SW 1271 (cell line): ENCODE data around the gene TRAF1.
"Not testable (repeated sequence)": the region's sequence is repeated elsewhere in the genome, so short reads cannot be mapped to it uniquely, and the experiment has no call there.

Source experiments
- DNase-seq, 2 experiments: peaks; one replicate each; lab custom pipeline; 2025; lab: John Stamatoyannopoulos, UW

TRAF1 gene, protein sequence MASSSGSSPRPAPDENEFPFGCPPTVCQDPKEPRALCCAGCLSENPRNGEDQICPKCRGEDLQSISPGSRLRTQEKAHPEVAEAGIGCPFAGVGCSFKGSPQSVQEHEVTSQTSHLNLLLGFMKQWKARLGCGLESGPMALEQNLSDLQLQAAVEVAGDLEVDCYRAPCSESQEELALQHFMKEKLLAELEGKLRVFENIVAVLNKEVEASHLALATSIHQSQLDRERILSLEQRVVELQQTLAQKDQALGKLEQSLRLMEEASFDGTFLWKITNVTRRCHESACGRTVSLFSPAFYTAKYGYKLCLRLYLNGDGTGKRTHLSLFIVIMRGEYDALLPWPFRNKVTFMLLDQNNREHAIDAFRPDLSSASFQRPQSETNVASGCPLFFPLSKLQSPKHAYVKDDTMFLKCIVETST

DNA sequence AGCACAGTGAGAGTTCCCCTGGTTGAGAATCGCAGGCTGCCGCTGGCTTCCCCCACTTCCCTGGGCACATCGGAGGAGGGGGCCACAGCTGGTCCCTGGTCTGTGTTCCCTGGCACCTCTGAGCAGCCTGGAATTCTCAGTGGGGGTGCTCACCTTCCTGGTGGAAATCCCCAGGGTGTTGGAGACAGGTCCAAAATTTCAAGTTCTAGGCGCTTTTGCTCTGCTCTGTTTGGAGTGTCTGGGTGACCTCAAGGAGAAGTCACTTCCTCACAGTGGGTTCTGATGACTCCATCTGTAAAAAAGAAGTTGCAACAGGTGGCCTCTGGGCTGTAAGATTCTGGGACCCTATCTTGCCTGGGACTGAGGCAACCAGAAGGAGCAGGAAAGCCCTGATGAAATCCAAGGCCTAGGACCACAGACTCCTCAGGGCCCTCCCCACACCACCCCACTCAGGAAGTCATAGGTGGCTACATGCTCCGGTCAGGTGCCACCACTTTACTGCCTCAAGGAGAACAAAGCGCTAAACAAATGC is at the start of gene TRAF1:
Gene TRAF1, minus strand, starts transcription at position 400 of the 532 bp plus-strand sequence. CDS start 721 bp downstream, outside the sequence.
- no peak for DNase-seq

DNA sequence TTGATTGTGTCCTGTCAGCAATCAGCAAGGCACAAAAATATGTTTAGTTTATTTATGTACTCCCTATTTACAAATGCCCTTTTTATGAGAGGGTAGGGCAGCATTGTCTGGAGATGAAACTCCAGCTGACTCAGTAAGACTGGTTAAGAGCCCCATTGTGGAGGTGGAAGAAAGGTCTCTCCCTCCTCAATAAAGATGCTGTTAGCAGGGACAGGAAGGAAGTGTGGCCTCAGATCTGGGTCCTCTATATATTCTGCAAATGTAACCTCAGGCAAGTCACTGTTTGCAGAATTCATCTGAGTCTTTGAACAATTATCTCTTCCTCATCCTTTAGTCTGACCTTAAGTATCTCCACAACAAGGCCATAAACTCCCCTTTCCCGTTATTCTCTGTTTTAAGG is 48.3 kb upstream of the TRAF1 start:
- no peak for DNase-seq

DNA sequence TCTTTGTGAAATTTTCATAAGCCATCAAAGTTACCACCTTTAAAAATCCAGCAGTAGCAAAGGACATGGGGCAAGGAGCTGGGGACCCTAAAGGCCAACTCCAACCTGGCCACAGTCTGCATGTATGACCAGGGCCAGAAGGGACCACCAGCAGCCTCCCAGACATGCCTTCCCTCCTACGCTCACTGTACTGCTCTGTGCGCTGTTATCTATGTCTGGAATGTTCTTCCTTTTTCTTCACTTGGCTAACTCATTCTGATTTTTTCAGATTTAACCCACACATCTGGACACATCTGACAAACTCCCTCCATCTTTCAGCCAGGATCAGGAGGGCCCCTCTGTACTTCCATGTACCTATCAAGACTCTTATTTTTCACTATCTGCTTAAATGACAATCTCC is 47.6 kb upstream of the TRAF1 start:
- no peak for DNase-seq

DNA sequence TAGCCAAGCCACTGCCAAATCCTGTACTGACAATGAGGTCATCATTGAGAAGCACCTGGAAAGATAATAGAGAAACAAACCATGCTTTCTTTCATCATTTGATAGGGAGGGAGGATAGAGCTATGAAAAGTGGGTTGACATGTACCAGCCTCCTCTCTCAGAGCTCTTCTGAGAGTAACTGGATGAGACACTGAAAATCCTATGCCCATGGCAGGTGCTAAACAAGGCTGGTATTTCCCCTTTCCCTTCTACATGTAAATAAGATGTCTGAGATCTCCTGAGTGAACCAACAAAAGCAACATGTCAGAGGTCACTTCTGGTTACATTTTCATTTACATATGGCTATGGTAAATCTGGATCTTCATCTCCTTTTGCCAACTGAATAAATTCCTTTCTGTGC is 45.3 kb upstream of the TRAF1 start:
- no peak for DNase-seq

DNA sequence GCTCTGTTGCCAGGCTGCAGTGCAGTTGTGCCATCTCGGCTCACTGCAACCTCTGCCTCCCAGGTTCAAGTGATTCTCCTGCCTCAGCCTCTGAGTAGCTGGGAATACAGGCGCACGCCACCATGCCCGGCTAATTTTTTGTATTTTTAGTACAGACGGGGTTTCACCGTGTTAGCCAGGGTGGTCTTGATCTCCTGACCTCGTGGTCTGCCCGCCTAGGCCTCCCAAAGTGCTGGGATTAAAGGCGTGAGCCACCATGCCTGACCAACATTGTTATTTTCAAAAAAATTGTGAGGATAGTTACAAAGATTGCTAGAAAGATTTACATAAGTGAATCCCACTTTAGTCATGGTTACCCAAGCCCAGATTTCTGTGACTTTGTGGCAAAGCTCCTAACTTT is 44.9 kb upstream of the TRAF1 start:
- not testable (repeated sequence) for DNase-seq

DNA sequence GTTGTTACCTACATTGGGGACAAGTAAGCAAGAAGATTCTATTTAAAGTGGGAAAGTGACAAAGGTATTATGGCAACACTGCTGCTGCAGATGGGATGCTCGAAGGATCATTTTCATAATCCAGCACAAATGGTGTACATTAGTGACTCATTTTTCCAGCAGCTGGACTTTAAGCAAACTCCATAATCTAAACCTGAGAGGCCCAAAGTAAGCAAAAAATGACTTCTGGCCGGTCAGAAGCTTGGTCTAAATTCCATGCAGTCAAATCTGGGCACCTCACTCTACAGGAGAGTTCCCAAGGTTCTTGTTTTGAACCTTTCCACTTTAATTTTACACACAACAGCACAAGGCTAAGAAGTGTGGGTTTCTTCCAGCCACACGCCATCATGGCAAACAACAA is 43.6 kb upstream of the TRAF1 start:
- DNase-seq, result no peak

DNA sequence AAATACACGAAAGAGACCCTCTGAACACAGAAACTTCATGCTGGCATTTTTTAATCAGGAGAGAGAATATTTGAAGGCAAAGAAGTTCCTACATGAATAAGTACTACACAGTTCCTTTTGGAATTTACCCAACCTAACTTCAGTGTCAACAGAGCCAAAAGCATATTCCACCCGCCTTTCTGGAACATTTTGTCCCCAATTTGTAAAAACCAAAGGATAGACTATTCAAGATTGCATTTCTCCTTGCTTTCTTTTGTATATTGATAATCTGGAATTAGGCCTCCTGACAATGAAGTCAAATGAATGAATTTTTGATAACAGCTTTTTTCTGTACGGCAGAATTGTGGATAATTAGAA is 39.4 kb upstream of the TRAF1 start:
- no peak for DNase-seq

DNA sequence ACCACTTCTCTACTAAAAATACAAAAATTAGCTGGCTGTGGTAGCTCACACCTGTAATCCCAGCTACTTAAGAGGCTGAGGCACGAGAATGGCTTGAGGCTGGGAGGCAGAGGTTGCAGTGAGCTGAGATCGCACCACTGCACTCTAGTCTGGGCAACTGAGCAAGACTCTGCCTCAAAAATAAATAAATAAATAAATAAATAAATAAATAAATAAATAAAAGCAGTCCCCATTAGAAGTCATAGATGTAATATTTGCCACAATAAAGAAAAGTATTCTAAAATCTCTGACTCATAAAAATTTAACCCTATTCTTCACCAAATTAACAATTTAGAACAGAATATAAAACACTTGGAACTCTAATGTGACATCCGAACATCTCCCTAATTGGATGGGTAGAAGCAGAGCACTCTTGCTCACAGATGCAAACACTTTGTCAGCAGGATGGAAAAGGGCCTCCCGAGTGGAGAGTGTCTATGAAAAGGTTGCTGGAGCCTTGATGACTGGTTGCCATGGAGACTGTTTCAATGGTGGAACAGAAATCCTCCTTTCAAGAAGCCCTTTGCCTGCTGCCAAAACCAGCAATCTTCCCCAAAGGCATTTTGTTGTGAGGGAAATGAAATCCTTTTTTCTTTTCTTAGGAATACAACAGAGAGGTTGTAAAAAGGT is 38.9 kb upstream of the TRAF1 start:
- DNase-seq, result no peak

DNA sequence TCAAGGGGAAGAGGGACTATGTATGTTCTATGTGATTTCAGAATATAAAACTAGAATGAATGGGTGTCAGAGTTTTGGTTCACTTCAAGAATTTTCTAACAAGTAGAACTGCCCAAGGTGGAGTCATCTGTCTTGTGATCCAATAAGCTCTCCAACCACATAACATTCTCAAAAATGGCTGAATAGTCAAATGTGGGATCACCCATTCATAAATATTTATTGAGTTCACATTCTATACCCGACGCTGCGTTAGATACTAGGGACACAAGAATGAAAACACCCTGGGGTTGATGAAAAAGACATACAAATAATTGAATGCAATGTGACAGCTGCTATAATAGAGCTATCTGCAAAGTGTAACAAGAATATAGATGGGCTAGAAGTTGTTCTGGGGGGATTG is 35.3 kb upstream of the TRAF1 start:
- DNase-seq, result no peak

DNA sequence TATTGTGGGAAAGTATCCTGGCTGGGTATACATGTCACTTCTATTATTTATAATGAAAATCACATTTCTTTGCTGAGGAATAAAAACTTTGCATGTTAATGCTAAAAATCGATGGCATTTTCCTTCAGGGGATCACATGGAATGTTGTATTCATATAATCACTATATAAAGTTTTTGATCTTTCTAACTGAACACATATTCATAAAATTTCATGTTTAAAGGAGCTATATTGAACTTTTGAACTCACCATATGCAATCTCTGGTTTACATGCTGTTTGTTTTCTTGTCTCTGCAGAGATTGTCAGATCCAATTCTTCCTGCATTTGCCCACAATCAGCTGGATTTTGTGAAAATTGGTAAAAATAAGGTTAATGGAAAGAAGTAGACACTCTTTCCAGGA is 33.4 kb upstream of the TRAF1 start:
- DNase-seq, result no peak

DNA sequence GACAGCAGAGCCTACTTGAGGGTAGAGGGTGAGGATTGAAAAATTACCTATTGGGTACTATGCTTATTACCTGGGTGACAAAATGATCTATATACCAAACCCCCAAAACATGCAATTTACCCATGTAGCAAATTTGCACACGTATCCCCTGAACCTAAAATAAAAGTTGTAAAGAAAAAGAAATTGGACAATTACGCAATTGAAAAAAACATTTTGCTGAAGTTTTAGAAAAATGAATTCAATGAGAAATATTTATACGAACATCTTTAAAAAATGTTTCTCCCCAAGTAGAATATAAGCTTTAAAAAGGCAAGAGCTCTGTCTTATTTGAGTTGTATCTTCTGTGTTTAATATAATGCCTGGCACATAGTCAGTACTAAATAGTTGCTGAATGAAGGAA is 30.3 kb upstream of the TRAF1 start:
- DNase-seq, result no peak

DNA sequence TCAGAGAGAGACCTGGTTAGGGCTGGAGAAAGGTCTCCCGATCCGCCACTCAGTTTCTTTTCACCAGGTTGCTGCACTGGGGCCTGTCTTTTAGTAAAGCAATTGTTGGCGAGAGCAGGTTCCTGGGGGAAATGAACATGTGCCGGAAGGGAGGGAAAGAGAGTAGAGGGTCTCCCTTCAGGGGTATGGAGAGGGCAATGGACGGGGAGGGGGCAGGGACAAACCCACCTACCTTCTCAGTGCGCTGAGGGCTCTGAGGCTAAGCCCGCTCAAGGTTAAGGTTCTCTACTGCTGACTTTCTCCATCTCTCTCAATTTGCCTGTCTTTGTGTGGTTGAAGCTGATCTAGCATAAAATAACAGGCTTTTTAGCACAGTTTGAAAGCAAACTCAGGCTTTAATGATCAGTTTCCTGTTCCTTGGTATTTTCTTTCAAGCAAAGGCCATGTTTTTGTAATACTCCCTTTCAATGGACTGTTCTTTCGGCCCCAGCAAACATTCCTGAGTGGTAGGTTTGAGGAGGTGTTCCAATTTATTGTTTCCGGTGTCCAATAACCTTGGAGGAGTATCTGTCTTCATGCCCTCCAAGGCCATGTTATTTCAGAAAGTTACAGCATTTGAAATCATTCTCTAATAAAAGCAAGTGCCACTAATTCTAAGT is 25.5 kb upstream of the TRAF1 start:
- DNase-seq, result no peak

DNA sequence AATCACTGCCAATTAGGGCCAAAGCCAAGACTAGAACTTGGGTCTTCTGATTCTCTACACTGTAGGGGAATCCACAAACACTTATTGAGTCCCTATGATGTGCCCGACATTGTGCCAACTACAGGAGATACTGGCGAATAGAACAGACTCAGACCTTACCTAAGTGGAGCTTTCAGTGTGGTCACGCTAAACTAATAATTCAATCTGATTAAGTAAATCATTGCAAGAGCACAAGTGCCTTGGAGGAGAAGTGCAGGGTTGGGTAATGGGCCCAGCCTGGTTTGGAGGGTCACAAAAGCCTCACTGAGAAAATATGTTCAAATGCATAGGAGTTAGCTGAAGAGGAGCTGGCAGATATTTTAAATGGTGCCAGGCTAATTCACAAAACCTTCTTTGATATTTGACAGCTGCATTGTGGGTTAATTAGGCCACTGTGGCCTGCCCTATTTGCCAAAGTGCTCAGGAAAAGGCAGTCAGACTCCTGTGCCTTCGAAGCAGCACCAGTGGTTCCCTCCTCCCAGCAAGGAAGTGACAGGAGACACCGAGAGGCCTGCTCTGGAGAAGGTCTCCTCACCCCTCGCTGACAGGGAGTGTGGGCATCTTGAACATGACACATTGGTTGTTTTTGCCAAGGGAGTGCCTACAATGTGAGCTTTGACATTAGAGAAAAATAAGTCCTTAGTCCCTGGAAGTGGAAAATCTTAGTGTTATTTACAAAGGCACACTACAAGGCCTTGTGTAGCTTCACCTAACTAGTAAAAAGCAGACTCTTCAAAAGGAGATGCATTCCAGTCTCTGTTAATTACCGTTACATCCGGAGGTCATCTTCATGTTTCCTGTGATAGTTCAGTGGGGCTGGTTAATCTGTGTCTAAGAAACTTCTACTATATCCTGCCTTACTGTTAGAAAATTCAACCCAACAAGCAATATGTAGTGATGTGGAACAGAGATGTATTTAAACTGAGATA is 24.1 kb upstream of the TRAF1 start:
- no peak for DNase-seq

DNA sequence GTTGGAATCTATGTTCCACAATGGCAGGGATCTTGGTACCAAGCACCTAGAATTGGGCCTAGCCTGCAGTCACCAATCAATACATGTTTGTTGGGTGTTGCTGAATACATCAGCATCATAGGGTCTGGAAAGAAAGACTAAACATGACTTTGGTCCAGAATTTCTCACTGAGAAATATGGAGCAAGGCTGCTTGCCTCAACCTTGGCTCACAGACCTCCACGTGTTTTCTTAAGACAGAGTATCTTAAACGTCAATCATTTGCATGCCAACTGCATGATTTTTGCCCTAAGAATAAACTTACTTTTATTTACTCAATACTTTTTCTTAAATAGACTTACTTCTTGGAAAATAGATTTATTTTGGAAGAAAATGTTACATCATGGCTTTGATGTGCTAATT is 22.7 kb upstream of the TRAF1 start:
- no peak for DNase-seq

DNA sequence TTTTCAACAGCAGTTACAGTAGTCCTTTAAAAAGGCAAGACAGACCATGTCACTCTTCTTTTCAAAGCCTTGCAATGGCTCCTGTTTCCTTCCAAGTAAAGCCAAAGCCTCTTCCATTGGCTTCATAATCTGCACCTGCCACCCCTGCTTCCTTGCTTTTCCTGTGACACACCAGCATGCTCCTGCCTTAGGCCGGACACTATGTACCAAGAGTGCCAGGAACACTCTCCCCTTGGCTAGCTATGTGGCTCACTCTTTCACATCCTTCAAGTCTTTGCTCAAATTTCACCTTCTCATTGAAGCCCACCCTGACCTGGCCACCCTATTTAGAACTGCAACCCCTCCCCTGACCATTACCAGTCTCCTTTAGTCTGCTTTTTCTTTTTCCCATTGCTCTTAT is 22.2 kb upstream of the TRAF1 start:
- no peak for DNase-seq

DNA sequence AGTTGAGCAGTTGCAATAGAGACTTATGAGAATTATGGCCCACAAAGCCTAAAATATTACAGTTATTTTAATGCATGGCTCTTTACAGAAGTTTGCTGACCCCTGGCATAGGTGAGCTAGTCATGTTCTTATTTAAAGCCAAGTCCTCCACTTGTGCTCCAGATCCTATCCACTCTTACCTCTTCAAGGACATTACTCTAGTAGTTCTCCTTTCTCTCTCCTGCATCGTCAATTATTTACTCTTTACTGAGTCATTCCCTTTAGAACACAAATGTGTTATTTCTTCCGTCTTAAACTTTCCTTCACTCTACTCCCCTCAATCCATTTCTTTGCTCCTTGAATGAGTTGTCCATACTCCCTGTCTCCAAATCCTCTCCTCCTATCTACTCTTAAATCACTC is 20.6 kb upstream of the TRAF1 start:
- DNase-seq, result no peak

DNA sequence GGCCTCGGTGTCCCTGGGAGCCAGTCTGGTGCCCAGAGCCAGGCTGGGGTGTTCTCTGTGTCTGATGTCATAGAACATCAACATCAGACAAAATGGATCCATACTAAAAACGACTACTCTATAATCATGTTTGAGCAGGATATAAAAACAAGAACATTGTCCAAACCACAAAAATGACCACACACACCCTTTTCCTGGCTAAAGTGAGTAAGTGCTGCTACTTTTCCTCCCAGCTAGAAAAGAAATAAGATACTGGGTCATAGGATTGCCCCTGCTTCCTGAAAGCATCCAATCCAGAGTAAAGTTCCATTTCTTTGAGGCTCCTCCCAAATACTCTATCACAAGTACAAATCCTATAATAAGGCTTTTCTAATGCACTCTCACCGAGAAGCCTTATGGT is 19.7 kb upstream of the TRAF1 start:
- DNase-seq, result no peak

DNA sequence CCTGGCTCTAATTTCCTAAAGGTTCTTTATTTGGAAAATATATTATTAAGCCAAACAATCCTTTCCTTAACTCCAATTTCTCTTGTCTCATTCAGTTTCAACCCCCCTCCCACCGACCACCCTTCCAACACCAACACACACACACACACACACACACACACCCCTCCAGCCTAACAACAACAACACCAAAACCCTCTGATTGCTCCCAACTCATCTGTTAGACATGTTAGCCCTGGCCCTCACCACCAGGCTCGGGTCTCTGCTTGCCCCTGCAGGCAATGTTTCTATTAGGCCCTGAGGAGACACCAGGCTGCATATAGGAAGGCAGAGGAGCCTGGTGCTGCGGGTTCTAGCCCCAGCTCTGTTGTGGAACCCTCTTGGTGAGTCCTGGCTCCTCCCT is 18.4 kb upstream of the TRAF1 start:
- no peak for DNase-seq

DNA sequence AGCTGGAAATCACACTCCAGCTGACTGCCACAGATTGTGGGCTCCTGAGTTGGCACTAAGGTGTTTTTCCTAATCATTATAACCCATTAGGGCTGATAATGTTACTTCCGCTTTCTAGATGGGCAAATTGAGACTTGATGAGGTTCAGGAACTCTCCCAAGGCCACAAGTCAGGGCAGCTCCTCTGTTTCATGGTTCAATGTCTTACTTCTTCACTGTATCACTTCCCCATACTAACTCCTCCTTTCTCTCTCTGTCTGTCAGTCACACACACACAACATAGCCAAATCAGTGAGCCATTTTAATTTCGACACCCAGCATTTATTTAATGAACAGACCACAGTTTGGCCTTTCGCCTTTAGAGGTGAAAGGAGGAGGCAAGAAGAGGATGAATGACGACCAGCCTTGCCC is 17.8 kb upstream of the TRAF1 start:
- DNase-seq, result no peak

DNA sequence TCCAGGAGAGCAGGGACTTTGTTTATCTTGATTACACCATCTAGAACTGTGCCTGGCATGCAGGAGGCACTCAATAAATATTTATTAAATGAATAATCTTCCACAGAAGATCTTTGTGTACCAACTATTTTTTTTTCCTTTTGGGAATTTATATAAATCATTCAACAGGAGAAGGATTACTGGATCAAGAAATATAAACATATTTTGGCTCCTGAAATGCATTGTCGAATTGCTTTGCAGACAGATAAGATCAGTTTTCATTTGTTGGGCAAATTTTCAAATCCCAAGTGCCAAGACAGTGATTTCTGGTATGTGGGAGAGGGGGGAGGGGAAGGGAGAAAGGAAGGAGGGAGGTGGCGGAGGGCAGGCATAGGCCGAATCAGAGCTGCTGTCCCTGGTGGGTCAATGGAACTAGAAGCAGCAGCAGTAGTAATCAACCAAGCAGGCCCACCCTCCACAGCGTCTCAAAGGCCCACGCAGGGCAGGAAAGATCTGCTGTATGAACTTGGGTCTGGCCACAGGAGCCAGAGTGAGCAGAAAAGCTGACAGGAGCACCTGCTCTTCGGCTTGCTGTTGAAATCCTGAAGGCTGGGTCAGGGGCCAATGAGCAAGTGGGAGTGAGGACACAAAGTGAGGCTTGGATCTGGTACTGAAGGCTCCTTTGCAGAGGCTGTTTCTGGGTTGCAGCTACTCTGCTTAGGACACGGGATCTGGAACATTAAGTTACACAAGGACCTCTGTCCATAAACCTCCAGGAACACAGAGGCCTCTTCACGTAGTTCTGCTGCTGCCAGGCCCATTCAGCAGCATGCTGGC is 15.8 kb upstream of the TRAF1 start:
- no peak for DNase-seq
